Measurements from ENCODE around the gene ARID1A. TPM values are rescaled to one million over a fixed set of nuclear protein-coding genes. Genes with fewer than 3 reads are reported as not detected.

The ARID1A gene
- total RNA-seq, 1 donor from 2014 or later: 160 TPM

- H3K27ac Mint-ChIP-seq: peak overlapping the region; percentile 35
- no peaks in the 10 kb centered on the region for H3K27me3 Mint-ChIP-seq (ENCODE audit: low read depth)
Observed at GRCh38 chr1:26822737-26823395, 127.1 kb downstream of the ARID1A start.

GRCh38 chr1:26824731-26825130 is 128.9 kb downstream of the ARID1A start:
- H3K9me3 Mint-ChIP-seq: no peaks in the 10 kb centered on the region
- no peak overlapping the region for H3K4me3 Mint-ChIP-seq
- no peak for DNase-seq (ENCODE audit: low spot score in 2 of 2, unreplicated experiment in 2 of 2)
- H3K27me3 Mint-ChIP-seq (ENCODE audit: low read depth): no peaks in the 10 kb centered on the region
- H3K4me1 Mint-ChIP-seq: peaks cover 43% of the 10 kb centered on the region
- TF ChIP-seq CTCF (IDR thresholded peaks at IDR 0.05; ENCODE audit: unreplicated experiment): no peak
- no peaks in the 10 kb centered on the region for H3K36me3 Mint-ChIP-seq
- H3K27ac Mint-ChIP-seq: peak overlapping the region; percentile 95

More at GRCh38 chr1:26822737-26823395, 127.1 kb downstream of the ARID1A start:
- Mint-ChIP-seq H3K4me3 (no peak overlapping the region), H3K9me3 (no peaks in the 10 kb centered on the region), H3K36me3 (peaks cover 3% of the 10 kb centered on the region), H3K4me1 (peaks cover 27% of the 10 kb centered on the region)
- no peak for DNase-seq (ENCODE audit: low spot score in 2 of 2, unreplicated experiment in 2 of 2)
- TF ChIP-seq CTCF (IDR thresholded peaks at IDR 0.05; ENCODE audit: unreplicated experiment): no peak

- Mint-ChIP-seq H3K36me3 (no peaks in the 10 kb centered on the region), H3K4me1 (peaks cover 43% of the 10 kb centered on the region), H3K9me3 (no peaks in the 10 kb centered on the region), H3K4me3 (peak within 1 kb of the TSS; percentile 92), H3K27me3 (ENCODE audit: low read depth) (no peaks in the 10 kb centered on the region), H3K27ac (peak within 1 kb of the TSS; percentile 95)
- peak; percentile 39 for TF ChIP-seq CTCF (IDR thresholded peaks at IDR 0.05; ENCODE audit: unreplicated experiment)
- DNase-seq (ENCODE audit: low spot score in 2 of 2, unreplicated experiment in 2 of 2): peak; percentile 61 to 77
Observed at GRCh38 chr1:26826261-26827105, 130.7 kb downstream of the ARID1A start, which contains the start of gene ZDHHC18. Gene ZDHHC18 (plus strand): TSS chr1:26826688. CDS start chr1:26826805, 117 bp downstream.

- H3K36me3 Mint-ChIP-seq: no peaks in the 10 kb centered on the region
- no peak for DNase-seq (ENCODE audit: low spot score in 2 of 2, unreplicated experiment in 2 of 2)
- H3K27me3 Mint-ChIP-seq (ENCODE audit: low read depth): no peaks in the 10 kb centered on the region
- TF ChIP-seq CTCF (IDR thresholded peaks at IDR 0.05; ENCODE audit: unreplicated experiment): no peak
- H3K4me3 Mint-ChIP-seq: peak overlapping the region; percentile 85
- peaks cover 43% of the 10 kb centered on the region for H3K4me1 Mint-ChIP-seq
- H3K9me3 Mint-ChIP-seq: no peaks in the 10 kb centered on the region
- H3K27ac Mint-ChIP-seq: peak overlapping the region; percentile 88
Observed at GRCh38 chr1:26827106-26827604, 131.3 kb downstream of the ARID1A start.

- peaks cover 43% of the 10 kb centered on the region for H3K4me1 Mint-ChIP-seq
- H3K4me3 Mint-ChIP-seq: peak overlapping the region; percentile 85
- no peak for TF ChIP-seq CTCF (IDR thresholded peaks at IDR 0.05; ENCODE audit: unreplicated experiment)
- no peak for DNase-seq (ENCODE audit: low spot score in 2 of 2, unreplicated experiment in 2 of 2)
- H3K9me3 Mint-ChIP-seq: no peaks in the 10 kb centered on the region
- H3K27ac Mint-ChIP-seq: peak overlapping the region; percentile 88
- H3K36me3 Mint-ChIP-seq: peaks cover 4% of the 10 kb centered on the region
- H3K27me3 Mint-ChIP-seq (ENCODE audit: low read depth): no peaks in the 10 kb centered on the region
Observed at GRCh38 chr1:26827663-26828062, 131.8 kb downstream of the ARID1A start.

All from mesothelial cell of epicardium (in vitro differentiated cells).